BE2C (cell line): Measurements from ENCODE around the gene CACNG1.

Source experiments
- DNase-seq: peaks from one replicate; pipeline ENCODE4 v3.0.0-alpha.2; 2020
- H3K27me3 ChIP-seq: fragments of 250-450 bp; sonication (Bioruptor Pico); 2 replicates; pipeline ENCODE4 v1.5.1; 2020; ENCODE audit warnings: mild to moderate bottlenecking
- H3K36me3 ChIP-seq: fragments of 250-450 bp; sonication (Bioruptor Pico); 2 replicates; pipeline ENCODE4 v1.5.1; 2020; ENCODE audit warnings: mild to moderate bottlenecking
- H3K4me1 ChIP-seq: fragments of 250-450 bp; sonication (Bioruptor Pico); 2 replicates; pipeline ENCODE4 v1.5.1; 2020
- H3K4me3 ChIP-seq: 2 replicates; pipeline ENCODE4 v1.5.1; 2011; ENCODE audit warnings: low read depth, low read length
- H3K9me3 ChIP-seq: fragments of 250-450 bp; sonication (Bioruptor Pico); 2 replicates; pipeline ENCODE4 v1.5.1; 2020
- CTCF ChIP-seq: IDR thresholded peaks from 2 replicates; pipeline ENCODE4 v1.5.1; 2012; ENCODE audit warnings: mild to moderate bottlenecking, low read depth, low read length

CACNG1 gene

GRCh38 chr17:67066717-67067116 is 22.4 kb downstream of the CACNG1 start:
- Histone ChIP-seq H3K27me3 (no peaks in the 10 kb centered on the region), H3K9me3 (no peaks in the 10 kb centered on the region), H3K36me3 (no peaks in the 10 kb centered on the region), H3K4me1 (no peaks in the 10 kb centered on the region; the same call in 1 of the 2 replicates), H3K4me3 (no peak overlapping the region)
- DNase-seq, result no peak
- no peak for TF ChIP-seq CTCF

GRCh38 chr17:67067571-67068482 is 23.5 kb downstream of the CACNG1 start:
- DNase-seq, result no peak
- no peaks in the 10 kb centered on the region for H3K9me3 ChIP-seq

GRCh38 chr17:67068999-67069398 is 24.6 kb downstream of the CACNG1 start:
- no peaks in the 10 kb centered on the region for H3K9me3 ChIP-seq
- no peak overlapping the region for H3K4me3 ChIP-seq
- DNase-seq, result no peak
- no peaks in the 10 kb centered on the region for H3K27me3 ChIP-seq
- no peaks in the 10 kb centered on the region for H3K36me3 ChIP-seq
- no peaks in the 10 kb centered on the region; the same call in 1 of the 2 replicates for H3K4me1 ChIP-seq
- no peak for TF ChIP-seq CTCF

More at GRCh38 chr17:67067571-67068482, 23.5 kb downstream of the CACNG1 start:
- no peak overlapping the region for H3K4me3 ChIP-seq
- no peak for TF ChIP-seq CTCF
- H3K4me1 ChIP-seq, result no peaks in the 10 kb centered on the region; the same call in 1 of the 2 replicates
- no peaks in the 10 kb centered on the region for H3K36me3 ChIP-seq
- H3K27me3 ChIP-seq, result no peaks in the 10 kb centered on the region

DNA sequence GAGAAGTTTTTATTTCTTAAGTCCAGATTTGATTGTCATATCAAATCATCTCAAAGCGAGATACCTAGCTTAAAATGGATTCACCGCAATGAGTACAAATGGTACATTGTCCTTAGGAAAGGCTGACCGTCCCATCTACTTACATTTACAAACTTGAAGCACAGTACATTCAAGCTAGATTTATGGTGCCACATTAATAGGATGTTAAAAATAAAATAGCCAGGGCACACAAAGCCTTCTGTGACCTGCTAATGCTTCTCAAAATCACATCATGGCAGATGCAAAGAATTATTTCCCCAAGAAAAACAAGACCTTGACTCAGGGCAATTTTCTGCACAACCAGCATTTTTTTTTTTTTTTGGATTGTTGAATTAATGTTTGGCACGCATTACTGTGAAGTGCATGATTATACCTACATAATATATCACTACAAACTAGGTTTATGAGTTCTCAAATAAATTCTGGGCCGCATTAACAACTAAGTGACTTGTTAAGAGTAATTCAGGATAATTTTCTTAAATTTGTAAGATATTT is 25.3 kb downstream of the CACNG1 start:
- Histone ChIP-seq H3K4me1 (no peaks in the 10 kb centered on the region; the same call in 1 of the 2 replicates), H3K36me3 (no peaks in the 10 kb centered on the region)
- DNase-seq, result no peak

GRCh38 chr17:67071595-67071994 is 27.2 kb downstream of the CACNG1 start:
- H3K4me3 ChIP-seq, result no peak overlapping the region
- no peak for TF ChIP-seq CTCF
- DNase-seq, result no peak

More for the DNA sequence above, 25.3 kb downstream of the CACNG1 start:
- Histone ChIP-seq H3K9me3 (no peaks in the 10 kb centered on the region), H3K27me3 (no peaks in the 10 kb centered on the region), H3K4me3 (no peak overlapping the region)
- TF ChIP-seq CTCF, result no peak

DNA sequence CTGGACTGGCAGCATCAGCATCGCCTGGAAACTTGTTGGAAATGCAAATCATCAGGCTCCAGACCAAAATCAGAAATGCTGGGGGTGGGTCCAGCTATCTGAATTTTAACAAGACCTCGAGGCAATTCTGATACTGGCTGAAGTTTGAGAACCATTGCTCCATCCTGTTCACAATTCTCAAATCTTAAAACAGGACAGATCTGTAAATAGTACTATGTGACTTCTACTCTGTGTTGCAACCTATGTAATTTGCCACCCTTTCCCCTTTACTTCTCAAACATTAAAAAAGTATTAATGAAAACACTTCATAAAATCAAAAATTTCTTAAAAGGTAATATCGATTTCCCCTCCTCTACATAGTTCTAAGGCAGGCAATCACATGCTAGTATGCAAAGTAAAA is 28.5 kb downstream of the CACNG1 start:
- no peak for TF ChIP-seq CTCF
- H3K9me3 ChIP-seq, result no peaks in the 10 kb centered on the region
- no peaks in the 10 kb centered on the region; the same call in 1 of the 2 replicates for H3K36me3 ChIP-seq

More at GRCh38 chr17:67071595-67071994, 27.2 kb downstream of the CACNG1 start:
- Histone ChIP-seq H3K36me3 (no peaks in the 10 kb centered on the region; the same call in 1 of the 2 replicates), H3K9me3 (no peaks in the 10 kb centered on the region), H3K4me1 (no peaks in the 10 kb centered on the region; the same call in 1 of the 2 replicates), H3K27me3 (no peaks in the 10 kb centered on the region)

More for the DNA sequence above, 28.5 kb downstream of the CACNG1 start:
- DNase-seq, result no peak
- Histone ChIP-seq H3K4me3 (no peak overlapping the region), H3K27me3 (no peaks in the 10 kb centered on the region), H3K4me1 (no peaks in the 10 kb centered on the region; the same call in 1 of the 2 replicates)
